Endothelial cell of umbilical vein (primary cell): ENCODE measurements around the gene NPS.

ENCODE experiments used
- CTCF ChIP-seq, 2 donors: IDR thresholded peaks; 1 replicate in 1 of 2; 2 replicates in 1 of 2; pipeline ENCODE4 v1.5.1; 2011; ENCODE audit warnings: low read length in 2 of 2, mild to moderate bottlenecking in 2 of 2, moderate library complexity in 2 of 2, control low read depth in 1 of 2, inconsistent platforms in 1 of 2, low read depth in 1 of 2; ENCODE audit not compliant: insufficient read depth in 1 of 2; ENCODE audit errors: extremely low read depth in 1 of 2
- POLR2A ChIP-seq: IDR thresholded peaks from 2 replicates; pipeline ENCODE4 v1.6.1; 2012; ENCODE audit warnings: low read depth, mild to moderate bottlenecking, control low read depth, low read length
- POLR2AphosphoS5 ChIP-seq: IDR thresholded peaks from 2 replicates; pipeline ENCODE4 v1.6.1; 2012; ENCODE audit warnings: low read depth, mild to moderate bottlenecking, control low read depth, low read length, moderate library complexity; ENCODE audit not compliant: insufficient read depth

GRCh38 chr10:127500127-127500526 is 49.0 kb upstream of the NPS start:
- TF ChIP-seq POLR2AphosphoS5: no peak
- TF ChIP-seq POLR2A: no peak
- TF ChIP-seq CTCF (IDR thresholded peaks at IDR 0.05; ENCODE audit: extremely low read depth in 1 of 2, insufficient read depth in 1 of 2, low read depth in 1 of 2, low read length in 2 of 2): no peak
